Loucy (cell line): Measurements from ENCODE around the gene AGRN.
"Not testable (repeated sequence)": the region's sequence is repeated elsewhere in the genome, so short reads cannot be mapped to it uniquely, and the experiment has no call there.

Experiments used
- H2AFZ ChIP-seq: fragments of 200-600 bp; sonication (generic); 2 replicates; pipeline ENCODE4 v1.6.0; 2016; ENCODE audit warnings: antibody characterized with exemption, mild to moderate bottlenecking, low read length, moderate library complexity
- H3F3A ChIP-seq: fragments of 200-600 bp; 2 replicates; pipeline ENCODE4 v1.6.0; 2016; ENCODE audit warnings: antibody characterized with exemption, low read depth, mild to moderate bottlenecking
- H3K27me3 ChIP-seq: fragments of 200-600 bp; sonication (generic); 2 replicates; pipeline ENCODE4 v1.6.1; 2014; ENCODE audit warnings: low read length, mild to moderate bottlenecking; ENCODE audit not compliant: insufficient read depth, poor library complexity, severe bottlenecking
- H3K36me3 ChIP-seq: fragments of 200-600 bp; sonication (generic); 2 replicates; pipeline ENCODE4 v1.6.1; 2016; ENCODE audit warnings: low read length; ENCODE audit not compliant: insufficient read depth
- H3K4me1 ChIP-seq: fragments of 200-600 bp; sonication (generic); 2 replicates; pipeline ENCODE4 v1.5.1; 2014; ENCODE audit warnings: low read length, mild to moderate bottlenecking; ENCODE audit not compliant: insufficient read depth, poor library complexity, severe bottlenecking
- H3K4me2 ChIP-seq: fragments of 200-600 bp; sonication (generic); 2 replicates; pipeline ENCODE4 v1.6.0; 2014; ENCODE audit warnings: antibody characterized with exemption, low read length, low read depth, mild to moderate bottlenecking; ENCODE audit not compliant: poor library complexity, severe bottlenecking
- H3K4me3 ChIP-seq: fragments of 200-600 bp; sonication (generic); 2 replicates; pipeline ENCODE4 v1.5.1; 2014; ENCODE audit warnings: low read length, mild to moderate bottlenecking, mixed read lengths; ENCODE audit not compliant: poor library complexity, severe bottlenecking
- H3K79me2 ChIP-seq: fragments of 200-600 bp; sonication (generic); 2 replicates; pipeline ENCODE4 v1.6.1; 2014; ENCODE audit warnings: low read length; ENCODE audit not compliant: insufficient read depth
- H3K9ac ChIP-seq: fragments of 200-600 bp; sonication (generic); 2 replicates; pipeline ENCODE4 v1.6.0; 2014; ENCODE audit warnings: mild to moderate bottlenecking, low read depth, low read length, moderate library complexity; ENCODE audit not compliant: poor library complexity, severe bottlenecking
- H3K9me2 ChIP-seq: fragments of 200-600 bp; sonication (generic); replicated peaks from 2 replicates; pipeline ENCODE4 v1.6.1; 2016; ENCODE audit warnings: low read depth, low read length, mixed read lengths
- H3K9me3 ChIP-seq: fragments of 200-600 bp; sonication (generic); 2 replicates; pipeline ENCODE4 v1.6.1; 2014; ENCODE audit warnings: mild to moderate bottlenecking, antibody characterized with exemption, low read length, low read depth; ENCODE audit not compliant: insufficient read depth
- H4K20me1 ChIP-seq: fragments of 200-600 bp; sonication (generic); 2 replicates; pipeline ENCODE4 v1.6.0; 2014; ENCODE audit warnings: antibody characterized with exemption, low read length, mild to moderate bottlenecking; ENCODE audit not compliant: insufficient read depth, poor library complexity, severe bottlenecking
- CTCF ChIP-seq: fragments of 200-600 bp; sonication (generic); conservative IDR thresholded peaks from 2 replicates; pipeline ENCODE4 v1.5.1; 2014; ENCODE audit warnings: mild to moderate bottlenecking, antibody characterized with exemption, low read length
- EZH2phosphoT487 ChIP-seq: fragments of 200-600 bp; IDR thresholded peaks from 2 replicates; pipeline ENCODE4 v1.6.1; 2018; ENCODE audit warnings: antibody characterized with exemption, mild to moderate bottlenecking, moderate library complexity, borderline replicate concordance

AGRN gene

GRCh38 chr1:1055841-1056736, 36.2 kb downstream of the AGRN start:
- Histone ChIP-seq H3K36me3 (no peaks in the 10 kb centered on the region), H3K4me2 (no peak overlapping the region), H3K9me3 (no peaks in the 10 kb centered on the region), H3K27me3 (no peaks in the 10 kb centered on the region), H3K79me2 (no peaks in the 10 kb centered on the region), H3F3A (no peaks in the 10 kb centered on the region), H3K9ac (no peak overlapping the region), H4K20me1 (no peaks in the 10 kb centered on the region), H2AFZ (no peak overlapping the region), H3K9me2 (no peaks in the 10 kb centered on the region), H3K4me3 (no peak overlapping the region), H3K4me1 (peaks cover 4% of the 10 kb centered on the region)
- TF ChIP-seq CTCF (no peak), EZH2phosphoT487 (no peak)

- H2AFZ ChIP-seq, H3F3A ChIP-seq, H3K9me2 ChIP-seq, H3K4me2 ChIP-seq, H3K27me3 ChIP-seq, H3K36me3 ChIP-seq, H3K9ac ChIP-seq, H3K4me3 ChIP-seq, H3K9me3 ChIP-seq, H3K79me2 ChIP-seq, H4K20me1 ChIP-seq, H3K4me1 ChIP-seq: not testable (repeated sequence)
Measured at GRCh38 chr1:1057769-1058087, 37.8 kb downstream of the AGRN start.

GRCh38 chr1:1058088-1058905, 38.4 kb downstream of the AGRN start:
- no peak for TF ChIP-seq EZH2phosphoT487
- no peaks in the 10 kb centered on the region for H3K79me2 ChIP-seq
- H3K9me2 ChIP-seq: no peaks in the 10 kb centered on the region
- H3K4me3 ChIP-seq: peak overlapping the region; percentile 69
- H3K4me1 ChIP-seq: peaks cover 4% of the 10 kb centered on the region
- no peak overlapping the region for H2AFZ ChIP-seq
- H4K20me1 ChIP-seq: no peaks in the 10 kb centered on the region
- H3F3A ChIP-seq: no peaks in the 10 kb centered on the region
- H3K9ac ChIP-seq: peak overlapping the region; percentile 50
- no peaks in the 10 kb centered on the region for H3K27me3 ChIP-seq
- H3K9me3 ChIP-seq: no peaks in the 10 kb centered on the region
- no peaks in the 10 kb centered on the region for H3K36me3 ChIP-seq
- H3K4me2 ChIP-seq: peak overlapping the region; percentile 77

- Histone ChIP-seq H3K4me2 (peak overlapping the region; percentile 77), H2AFZ (peak overlapping the region; percentile 70; the same call in 1 of the 2 replicates), H3K9ac (peak overlapping the region; percentile 50), H3K9me2 (no peaks in the 10 kb centered on the region), H3K9me3 (no peaks in the 10 kb centered on the region), H3F3A (no peaks in the 10 kb centered on the region), H3K4me3 (peak overlapping the region; percentile 69), H3K36me3 (no peaks in the 10 kb centered on the region), H3K27me3 (no peaks in the 10 kb centered on the region), H3K79me2 (no peaks in the 10 kb centered on the region), H3K4me1 (peaks cover 7% of the 10 kb centered on the region), H4K20me1 (no peaks in the 10 kb centered on the region)
- TF ChIP-seq EZH2phosphoT487 (no peak), CTCF (peak; percentile 54)
Measured at GRCh38 chr1:1058921-1059493, 39.1 kb downstream of the AGRN start.
